Ascending aorta (tissue), 2 donors: Measurements from ENCODE around the gene MAP4K5. TPM values are rescaled to one million over a fixed set of nuclear protein-coding genes. Genes with fewer than 3 reads are reported as not detected.

Source experiments
- DNase-seq, 2 donors: peaks; one replicate each; pipeline ENCODE4 v3.0.0-alpha.2; 2019; ENCODE audit warnings: low spot score in 2 of 2
- H3K27ac ChIP-seq, 2 donors: fragments of 200-600 bp; sonication (generic); one replicate each; pipeline ENCODE4 v1.5.1; 2016 to 2017; ENCODE audit warnings: mild to moderate bottlenecking in 1 of 2
- H3K27me3 ChIP-seq: fragments of 200-600 bp; sonication (generic); one replicate; pipeline ENCODE4 v1.5.1; 2017
- H3K36me3 ChIP-seq, 2 donors: fragments of 200-600 bp; sonication (generic); one replicate each; pipeline ENCODE4 v1.5.1; 2016
- H3K4me1 ChIP-seq, 2 donors: fragments of 200-600 bp; sonication (generic); one replicate each; pipeline ENCODE4 v1.5.1; 2016 to 2017; ENCODE audit warnings: mild to moderate bottlenecking in 1 of 2
- H3K4me3 ChIP-seq, 2 donors: fragments of 200-600 bp; sonication (generic); one replicate each; pipeline ENCODE4 v1.5.1; 2016 to 2017; ENCODE audit warnings: mild to moderate bottlenecking in 1 of 2
- H3K9me3 ChIP-seq, 2 donors: fragments of 200-600 bp; sonication (generic); one replicate each; pipeline ENCODE4 v1.5.1; 2016
- CTCF ChIP-seq, 3 experiments: fragments of 200-600 bp in 2 of 3; fragments of 450-650 bp in 1 of 3; sonication (generic) in 2 of 3; IDR thresholded peaks; one replicate each; pipeline ENCODE4 v1.5.1; 2016 to 2019; ENCODE audit warnings: antibody characterized with exemption in 3 of 3, mild to moderate bottlenecking in 1 of 3, moderate library complexity in 1 of 3
- intact Hi-C: fragments of 100-400 bp; cut with DNase I; formaldehyde crosslinking; loops from one replicate; pipeline ENCODE4 v1.15.1; 2023
- total RNA-seq: library from RNA; depleted of rRNA; stranded (reverse); fragments of >200 nt; gene quantifications from one replicate; pipeline ENCODE4 v1.1.0, GENCODE V29; 2016

The MAP4K5 gene
- total RNA-seq, 1 donor from 2014 or later, result 249 TPM

- DNase-seq, result no peak
- intact Hi-C loops, result no loop called here
- Histone ChIP-seq H3K4me1 (no peaks in the 10 kb centered on the region), H3K27ac (no peak overlapping the region), H3K9me3 (no peaks in the 10 kb centered on the region), H3K4me3 (no peak overlapping the region), H3K27me3 (no peaks in the 10 kb centered on the region), H3K36me3 (peaks cover 0 to 4% of the 10 kb centered on the region in 2 donors)
- TF ChIP-seq CTCF (IDR thresholded peaks at IDR 0.05), result no peak
Measured at GRCh38 chr14:50488521-50488920, 43.8 kb downstream of the MAP4K5 start.

- Histone ChIP-seq H3K4me1 (no peaks in the 10 kb centered on the region), H3K9me3 (no peaks in the 10 kb centered on the region), H3K4me3 (no peak overlapping the region), H3K36me3 (peaks cover 20 to 21% of the 10 kb centered on the region in 2 donors), H3K27ac (no peak overlapping the region), H3K27me3 (no peaks in the 10 kb centered on the region)
- TF ChIP-seq CTCF (IDR thresholded peaks at IDR 0.05), result no peak
- DNase-seq, result no peak
- intact Hi-C loops, result no loop called here
Measured at GRCh38 chr14:50479041-50479440, 53.3 kb downstream of the MAP4K5 start.

- Histone ChIP-seq H3K4me3 (no peak overlapping the region), H3K27ac (no peak overlapping the region), H3K36me3 (peaks cover 32 to 34% of the 10 kb centered on the region in 2 donors), H3K4me1 (no peaks in the 10 kb centered on the region), H3K27me3 (no peaks in the 10 kb centered on the region), H3K9me3 (no peaks in the 10 kb centered on the region)
- TF ChIP-seq CTCF (IDR thresholded peaks at IDR 0.05), result no peak
- DNase-seq, result no peak
- intact Hi-C loops, result no loop called here
Measured at GRCh38 chr14:50477760-50478159, 54.6 kb downstream of the MAP4K5 start.

GRCh38 chr14:50476134-50476533 lies 56.2 kb downstream of the MAP4K5 start:
- intact Hi-C loops, result no loop called here
- no peak for DNase-seq
- Histone ChIP-seq H3K27ac (no peak overlapping the region), H3K27me3 (no peaks in the 10 kb centered on the region), H3K9me3 (peaks cover 0 to 13% of the 10 kb centered on the region in 2 donors), H3K4me1 (no peaks in the 10 kb centered on the region), H3K36me3 (peaks cover 41 to 49% of the 10 kb centered on the region in 2 donors), H3K4me3 (no peak overlapping the region)
- no peak for TF ChIP-seq CTCF (IDR thresholded peaks at IDR 0.05)

- intact Hi-C loops, result no loop called here
- Histone ChIP-seq H3K27ac (no peak overlapping the region), H3K4me3 (no peak overlapping the region), H3K4me1 (no peaks in the 10 kb centered on the region), H3K9me3 (peaks cover 0 to 16% of the 10 kb centered on the region in 2 donors), H3K27me3 (no peaks in the 10 kb centered on the region), H3K36me3 (peaks cover 41 to 52% of the 10 kb centered on the region in 2 donors)
- TF ChIP-seq CTCF (IDR thresholded peaks at IDR 0.05), result no peak
- no peak for DNase-seq
Measured at GRCh38 chr14:50475460-50475859, 56.9 kb downstream of the MAP4K5 start.
